ENCODE results near the gene ISYNA1. TPM values are rescaled to one million over a fixed set of nuclear protein-coding genes. Genes with fewer than 3 reads are reported as not detected.

ISYNA1 gene
- total and polyA plus RNA-seq, 10 of the 15 experiments (the other 5 are each of a cell fraction or from before 2014, with no cell fraction given), result 1.9 to 37.0 (median 9.1) TPM

GRCh38 chr19:18401580-18402112 lies 36.3 kb downstream of the ISYNA1 start (continued):
- no peak for TF ChIP-seq SMAD1 (IDR thresholded peaks at IDR 0.05; ENCODE audit: low read depth, partially characterized antibody)
- TF ChIP-seq ATF7 (IDR thresholded peaks at IDR 0.05; ENCODE audit: low read depth), result 0 out of 2 replicates have a peak, but pooled peaks have one; percentile 12
- TF ChIP-seq FOXM1 (IDR thresholded peaks at IDR 0.05; ENCODE audit: low read depth, low read length), result no peak
- no peak for TF ChIP-seq RFX5 (IDR thresholded peaks at IDR 0.05; ENCODE audit: low read depth, low read length)
- no peak for TF ChIP-seq LARP7 (IDR thresholded peaks at IDR 0.05)
- TF ChIP-seq TARDBP (IDR thresholded peaks at IDR 0.05; ENCODE audit: borderline replicate concordance), result no peak
- no peak for TF ChIP-seq MYC (IDR thresholded peaks at IDR 0.05; ENCODE audit: insufficient read depth, insufficient read length, insufficient replicate concordance, low read length, severe bottlenecking)
- TF ChIP-seq SP1 (IDR thresholded peaks at IDR 0.05; ENCODE audit: low read depth, low read length), result no peak
- TF ChIP-seq PML (IDR thresholded peaks at IDR 0.05; ENCODE audit: low read length), result no peak; the same call in 1 of the 2 replicates
- no peak for TF ChIP-seq IRF5 (IDR thresholded peaks at IDR 0.05; ENCODE audit: borderline replicate concordance)
- no peak for TF ChIP-seq NRF1 (conservative IDR thresholded peaks at IDR 0.05; ENCODE audit: low read depth, low read length)
- TF ChIP-seq KAT2A (conservative IDR thresholded peaks at IDR 0.05; ENCODE audit: control insufficient read depth, low read depth, low read length), result no peak
- TF ChIP-seq ZNF24 (IDR thresholded peaks at IDR 0.05), result no peak
- no peak for TF ChIP-seq ESRRA (IDR thresholded peaks at IDR 0.05; ENCODE audit: low read length)
- peak; percentile 57; the same call in 1 of the 2 replicates for TF ChIP-seq NBN (IDR thresholded peaks at IDR 0.05)
- no peak for TF ChIP-seq REST (IDR thresholded peaks at IDR 0.05; ENCODE audit: low read depth, low read length)
- TF ChIP-seq YBX1 (IDR thresholded peaks at IDR 0.05), result no peak
- no peak; the same call in 1 of the 2 replicates for TF ChIP-seq MTA2 (IDR thresholded peaks at IDR 0.05; ENCODE audit: low read depth)
- no peak for TF ChIP-seq HSF1 (IDR thresholded peaks at IDR 0.05; ENCODE audit: low read depth, low read length)
- no peak for TF ChIP-seq ZBED1 (IDR thresholded peaks at IDR 0.05; ENCODE audit: borderline replicate concordance)
- no peak for TF ChIP-seq NKRF (conservative IDR thresholded peaks at IDR 0.05)
- peak; percentile 48; the same call in 1 of the 2 replicates for TF ChIP-seq TAF1 (IDR thresholded peaks at IDR 0.05; ENCODE audit: borderline replicate concordance, low read depth, low read length)
- TF ChIP-seq POU2F2 (IDR thresholded peaks at IDR 0.05; ENCODE audit: borderline replicate concordance, low read depth, low read length), result no peak
